ENCODE measurements around the gene FAM50B. TPM values are rescaled to one million over a fixed set of nuclear protein-coding genes. Genes with fewer than 3 reads are reported as not detected.

Gene FAM50B, protein sequence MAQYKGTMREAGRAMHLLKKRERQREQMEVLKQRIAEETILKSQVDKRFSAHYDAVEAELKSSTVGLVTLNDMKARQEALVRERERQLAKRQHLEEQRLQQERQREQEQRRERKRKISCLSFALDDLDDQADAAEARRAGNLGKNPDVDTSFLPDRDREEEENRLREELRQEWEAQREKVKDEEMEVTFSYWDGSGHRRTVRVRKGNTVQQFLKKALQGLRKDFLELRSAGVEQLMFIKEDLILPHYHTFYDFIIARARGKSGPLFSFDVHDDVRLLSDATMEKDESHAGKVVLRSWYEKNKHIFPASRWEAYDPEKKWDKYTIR
- 8.9 and 11.9 TPM in 2 replicates for total RNA-seq

DNA sequence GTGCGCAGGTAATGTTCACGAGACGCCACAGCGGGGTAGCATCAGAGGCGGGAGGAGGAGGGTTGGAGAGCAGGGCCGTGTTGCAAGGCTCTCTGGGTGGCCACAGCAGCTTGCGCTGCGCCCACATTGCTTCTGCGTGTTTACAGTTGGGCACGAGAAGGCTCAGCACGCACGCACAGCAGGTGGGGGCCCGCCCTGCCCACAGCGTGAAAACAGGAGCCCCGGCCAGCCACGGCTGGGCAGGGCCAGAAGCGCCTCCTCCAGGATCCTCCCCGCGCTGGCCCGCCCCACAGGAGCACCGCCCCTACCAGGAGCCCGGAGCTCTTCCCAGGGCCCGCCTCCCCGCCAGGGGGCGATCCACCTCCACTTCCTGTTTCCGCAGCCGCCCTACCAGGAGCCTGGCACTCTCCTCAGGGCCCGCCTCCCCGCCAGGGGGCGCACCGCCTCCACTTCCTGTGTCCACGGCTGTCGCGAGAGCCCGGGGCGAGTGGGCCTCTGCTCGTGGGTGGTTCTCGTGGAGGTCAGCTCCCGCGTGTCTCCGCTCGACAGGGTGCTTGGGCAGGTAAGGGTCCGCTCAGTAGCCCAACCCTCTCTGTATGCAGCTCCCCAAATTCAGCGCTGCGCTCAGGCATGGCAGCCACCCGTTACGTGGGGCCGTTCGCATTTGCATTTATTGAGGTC lies at the start of gene FAM50B:
Gene FAM50B (plus strand): TSS at position 449 of the 681 bp plus-strand sequence. CDS start 439 bp downstream, outside the sequence.

Other genes with a start within 250 kb of the FAM50B start
- gene PXDC1, start 97.7 kb upstream of the FAM50B start, total RNA-seq: 35.7 and 40.9 TPM in 2 replicates
- not detected in 2 replicates for gene FAM217A, start 229.8 kb downstream of the FAM50B start, total RNA-seq

Data from bronchus fibroblast of lung (primary cell).